ENCODE data around the gene CACNA1A.

DNA sequence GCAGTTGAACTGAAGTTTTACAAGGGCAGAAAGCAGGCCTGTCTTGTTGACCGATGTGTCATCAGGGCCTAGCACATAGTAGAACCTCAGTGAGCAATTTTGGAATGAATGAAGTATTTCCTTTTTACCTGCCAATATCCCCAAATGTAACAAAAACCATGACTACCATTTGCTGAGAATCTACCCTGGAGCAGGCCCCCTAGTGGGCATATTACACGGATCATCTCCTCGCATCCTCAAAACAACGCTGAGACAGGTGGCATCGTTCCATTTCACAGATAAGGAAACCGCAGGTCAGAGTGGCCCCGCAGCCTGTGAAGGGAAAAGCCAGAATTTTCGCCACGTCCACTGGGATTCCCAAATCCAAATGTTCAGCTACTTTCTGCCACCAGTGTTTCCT, 77.9 kb downstream of the CACNA1A start:
- TF ChIP-seq, protein P1, sequence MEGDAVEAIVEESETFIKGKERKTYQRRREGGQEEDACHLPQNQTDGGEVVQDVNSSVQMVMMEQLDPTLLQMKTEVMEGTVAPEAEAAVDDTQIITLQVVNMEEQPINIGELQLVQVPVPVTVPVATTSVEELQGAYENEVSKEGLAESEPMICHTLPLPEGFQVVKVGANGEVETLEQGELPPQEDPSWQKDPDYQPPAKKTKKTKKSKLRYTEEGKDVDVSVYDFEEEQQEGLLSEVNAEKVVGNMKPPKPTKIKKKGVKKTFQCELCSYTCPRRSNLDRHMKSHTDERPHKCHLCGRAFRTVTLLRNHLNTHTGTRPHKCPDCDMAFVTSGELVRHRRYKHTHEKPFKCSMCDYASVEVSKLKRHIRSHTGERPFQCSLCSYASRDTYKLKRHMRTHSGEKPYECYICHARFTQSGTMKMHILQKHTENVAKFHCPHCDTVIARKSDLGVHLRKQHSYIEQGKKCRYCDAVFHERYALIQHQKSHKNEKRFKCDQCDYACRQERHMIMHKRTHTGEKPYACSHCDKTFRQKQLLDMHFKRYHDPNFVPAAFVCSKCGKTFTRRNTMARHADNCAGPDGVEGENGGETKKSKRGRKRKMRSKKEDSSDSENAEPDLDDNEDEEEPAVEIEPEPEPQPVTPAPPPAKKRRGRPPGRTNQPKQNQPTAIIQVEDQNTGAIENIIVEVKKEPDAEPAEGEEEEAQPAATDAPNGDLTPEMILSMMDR (IDR thresholded peaks at IDR 0.05) = peak in 3 of 6 experiments; percentile 15 to 50 (median 25)
- no peak for TF ChIP-seq POLR2A (IDR thresholded peaks at IDR 0.05)

Data from esophagus squamous epithelium (tissue), 4 donors.